ENCODE results near the gene NF1. TPM values are rescaled to one million over a fixed set of nuclear protein-coding genes. Genes with fewer than 3 reads are reported as not detected.

The NF1 gene
- total RNA-seq, 1 donor from 2014 or later, result 66.7 TPM

DNA sequence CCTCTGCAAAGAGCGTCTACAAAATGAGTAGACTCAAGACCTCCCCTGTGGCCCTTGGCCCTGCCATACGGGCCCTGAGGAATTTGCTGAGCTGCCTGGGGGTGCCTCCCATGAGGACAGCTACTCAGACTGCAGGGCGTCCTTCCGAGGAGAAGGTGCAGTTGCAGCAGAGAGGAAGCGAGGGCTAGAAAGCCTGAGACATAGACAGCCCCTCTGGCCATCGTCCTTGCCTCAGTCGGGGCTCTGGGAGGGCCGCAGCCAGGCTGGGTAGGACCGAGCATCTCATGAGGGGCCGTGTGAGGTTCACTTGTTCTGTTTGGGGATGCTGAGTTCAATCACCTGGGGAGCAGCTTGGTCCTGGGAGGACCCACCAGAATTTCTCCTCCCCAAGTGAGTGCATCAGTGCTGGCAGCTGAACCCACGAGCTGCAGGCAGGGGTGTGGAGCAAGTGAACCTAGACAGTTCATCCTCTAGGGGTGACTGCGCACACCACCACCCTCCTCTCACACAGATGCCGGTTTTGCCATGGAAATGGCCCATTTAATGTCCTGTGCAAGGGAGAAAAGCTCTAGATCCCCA is 317.0 kb downstream of the NF1 start:
- H3K36me3 Mint-ChIP-seq (ENCODE audit: unreplicated experiment), result no peaks in the 10 kb centered on the region
- no peak overlapping the region for H3K27ac Mint-ChIP-seq (ENCODE audit: unreplicated experiment)
- no peak overlapping the region for H3K4me3 Mint-ChIP-seq (ENCODE audit: unreplicated experiment)
- peaks cover 26% of the 10 kb centered on the region for H3K27me3 Mint-ChIP-seq (ENCODE audit: unreplicated experiment)
- peaks cover 6% of the 10 kb centered on the region for H3K4me1 Mint-ChIP-seq (ENCODE audit: unreplicated experiment)
- no peak for TF ChIP-seq CTCF (IDR thresholded peaks at IDR 0.05)
- DNase-seq (ENCODE audit: extremely low spot score, unreplicated experiment), result no peak
- no peaks in the 10 kb centered on the region for H3K9me3 Mint-ChIP-seq (ENCODE audit: unreplicated experiment)

DNA sequence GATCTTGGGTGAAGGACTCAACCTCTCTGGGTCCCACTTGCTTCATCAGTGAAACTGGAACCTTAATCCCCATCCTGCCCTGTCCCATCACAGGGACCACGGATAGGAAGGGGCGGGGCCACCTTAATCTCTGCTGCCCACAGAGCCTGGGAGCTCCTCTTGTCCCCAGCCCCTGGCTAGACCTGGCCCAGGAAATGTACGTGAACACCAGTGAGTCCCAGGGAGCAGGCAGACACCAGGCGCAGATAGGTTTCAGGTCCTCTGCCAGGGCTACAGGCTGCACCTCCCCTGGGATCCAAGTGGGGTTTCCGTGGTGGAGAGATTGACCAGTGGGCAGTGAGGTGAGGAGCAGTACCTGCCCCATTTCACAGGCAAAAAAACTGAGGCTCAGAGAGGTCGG is 317.7 kb downstream of the NF1 start:
- Mint-ChIP-seq H3K27ac (ENCODE audit: unreplicated experiment) (no peak overlapping the region), H3K4me3 (ENCODE audit: unreplicated experiment) (no peak overlapping the region), H3K9me3 (ENCODE audit: unreplicated experiment) (no peaks in the 10 kb centered on the region), H3K4me1 (ENCODE audit: unreplicated experiment) (peaks cover 6% of the 10 kb centered on the region), H3K36me3 (ENCODE audit: unreplicated experiment) (no peaks in the 10 kb centered on the region), H3K27me3 (ENCODE audit: unreplicated experiment) (peaks cover 25% of the 10 kb centered on the region)
- TF ChIP-seq CTCF (IDR thresholded peaks at IDR 0.05), result no peak
- no peak for DNase-seq (ENCODE audit: extremely low spot score, unreplicated experiment)

- no peak for DNase-seq (ENCODE audit: extremely low spot score, unreplicated experiment)
- H3K27me3 Mint-ChIP-seq (ENCODE audit: unreplicated experiment), result peaks cover 20% of the 10 kb centered on the region
- no peak for TF ChIP-seq CTCF (IDR thresholded peaks at IDR 0.05)
- no peaks in the 10 kb centered on the region for H3K36me3 Mint-ChIP-seq (ENCODE audit: unreplicated experiment)
- H3K4me3 Mint-ChIP-seq (ENCODE audit: unreplicated experiment), result no peak overlapping the region
- H3K4me1 Mint-ChIP-seq (ENCODE audit: unreplicated experiment), result peaks cover 6% of the 10 kb centered on the region
- H3K27ac Mint-ChIP-seq (ENCODE audit: unreplicated experiment), result no peak overlapping the region
- H3K9me3 Mint-ChIP-seq (ENCODE audit: unreplicated experiment), result no peaks in the 10 kb centered on the region
Observed at GRCh38 chr17:31413081-31413799, 318.5 kb downstream of the NF1 start.

- Mint-ChIP-seq H3K9me3 (ENCODE audit: unreplicated experiment) (no peaks in the 10 kb centered on the region), H3K4me1 (ENCODE audit: unreplicated experiment) (peaks cover 6% of the 10 kb centered on the region)
Observed at GRCh38 chr17:31413874-31414549, 319.2 kb downstream of the NF1 start.

More at GRCh38 chr17:31413874-31414549, 319.2 kb downstream of the NF1 start:
- no peak for DNase-seq (ENCODE audit: extremely low spot score, unreplicated experiment)
- Mint-ChIP-seq H3K27me3 (ENCODE audit: unreplicated experiment) (peaks cover 19% of the 10 kb centered on the region), H3K27ac (ENCODE audit: unreplicated experiment) (no peak overlapping the region), H3K4me3 (ENCODE audit: unreplicated experiment) (no peak overlapping the region), H3K36me3 (ENCODE audit: unreplicated experiment) (no peaks in the 10 kb centered on the region)
- no peak for TF ChIP-seq CTCF (IDR thresholded peaks at IDR 0.05)

Measured in osteocyte (in vitro differentiated cells).